HepG2 (cell line): ENCODE data around the gene DPM2. TPM values are rescaled to one million over a fixed set of nuclear protein-coding genes. Genes with fewer than 3 reads are reported as not detected.

ENCODE experiments used
- ATAC-seq: fragments of 200-7000 bp; cut with Tn5 transposase; 3 replicates; pipeline ENCODE4 v1.9.1; 2020; ENCODE audit warnings: mild to moderate bottlenecking, moderate library complexity
- BruUV-seq: library from RNA; stranded (reverse); fragments of 400-500 nt; replicated peaks from 2 replicates; lab custom pipeline; 2021; lab: Mats Ljungman, UMichigan
- CTCF ChIA-PET: fragments of 300-600 bp; formaldehyde crosslinking; extraction: SDS; loops from one replicate; lab custom pipeline; 2021; ENCODE audit warnings: low total read pairs, inconsistent platforms, low intra/inter-chr PET ratio; lab: Yijun Ruan, JAX
- POLR2A ChIA-PET: fragments of 350-600 bp; sonication (Branson Sonifier 250); formaldehyde crosslinking; loops from one replicate; lab custom pipeline; 2020; ENCODE audit warnings: antibody characterized with exemption, inconsistent platforms; lab: Yijun Ruan, JAX
- DNase-seq: peaks from one replicate; pipeline ENCODE4 v3.0.0-alpha.2; 2015; ENCODE audit warnings: low spot score
- FAIRE-seq: peaks from 3 replicates; lab custom pipeline; 2011; peaks lifted over from hg19 to GRCh38; lab: Jason Lieb, UNC
- H2AFZ ChIP-seq: one replicate; pipeline ENCODE4 v1.6.1; 2011; ENCODE audit warnings: low read length, inconsistent platforms
- H3K27ac ChIP-seq: fragments of 300-600 bp; 3 replicates; pipeline ENCODE4 v1.8.0; 2011; ENCODE audit warnings: mixed run types, mild to moderate bottlenecking, mixed read lengths, low read length, inconsistent platforms; ENCODE audit not compliant: insufficient read depth; ENCODE audit errors: extremely low read length
- H3K27me3 ChIP-seq, 2 experiments: fragments of 200-600 bp in 1 of 2; 2 replicates in 1 of 2; 3 replicates in 1 of 2; pipeline versions ENCODE4 v1.6.0 to v1.8.0; 2011; ENCODE audit warnings: low read length in 2 of 2, mild to moderate bottlenecking in 2 of 2, moderate library complexity in 2 of 2, inconsistent platforms in 1 of 2; ENCODE audit not compliant: insufficient read depth in 2 of 2, control insufficient read depth in 1 of 2
- H3K36me3 ChIP-seq, 2 experiments: fragments of 200-600 bp in 1 of 2; replicated peaks in 1 of 2; 2 replicates in 1 of 2; 3 replicates in 1 of 2; pipeline versions ENCODE4 v1.5.1 to v1.8.0; 2011; ENCODE audit warnings: low read length in 2 of 2, inconsistent platforms in 1 of 2; ENCODE audit not compliant: insufficient read depth in 2 of 2, control insufficient read depth in 1 of 2
- H3K4me1 ChIP-seq: 2 replicates; pipeline ENCODE4 v1.5.1; 2012; ENCODE audit warnings: low read length, inconsistent platforms; ENCODE audit not compliant: insufficient read depth
- H3K4me2 ChIP-seq: 2 replicates; pipeline ENCODE4 v1.6.0; 2011; ENCODE audit warnings: low read depth, low read length, inconsistent platforms
- H3K4me3 ChIP-seq, 3 experiments: fragments of 200-600 bp in 1 of 3; sonication (generic), shearing (Covaris generic) in 1 of 3; replicated peaks in 1 of 3; 2 replicates each; pipeline ENCODE4 v1.5.1; 2011 to 2016; ENCODE audit warnings: low read length in 3 of 3, inconsistent platforms in 2 of 3, low read depth in 2 of 3, mild to moderate bottlenecking in 2 of 3, control low read depth in 1 of 3, mixed read lengths in 1 of 3; ENCODE audit not compliant: insufficient read depth in 1 of 3
- H3K79me2 ChIP-seq: one replicate; pipeline ENCODE4 v1.6.1; 2011; ENCODE audit warnings: low read length, inconsistent platforms; ENCODE audit not compliant: insufficient read depth
- H3K9ac ChIP-seq: 2 replicates; pipeline ENCODE4 v1.6.0; 2011; ENCODE audit warnings: mild to moderate bottlenecking, low read depth, low read length, inconsistent platforms; ENCODE audit not compliant: insufficient read depth
- H3K9me3 ChIP-seq: 2 replicates; pipeline ENCODE4 v1.5.1; 2012; ENCODE audit warnings: mild to moderate bottlenecking, low read length
- H4K20me1 ChIP-seq: 2 replicates; pipeline ENCODE4 v1.6.0; 2011; ENCODE audit warnings: inconsistent platforms, mild to moderate bottlenecking, low read length, moderate library complexity; ENCODE audit not compliant: insufficient read depth
- DMTF1 ChIP-seq: sonication (generic); formaldehyde crosslinking; IDR thresholded peaks from 2 replicates; pipeline ENCODE4 v1.4.0; 2020; ENCODE audit warnings: mild to moderate bottlenecking, missing genetic modification reagents
- HNRNPH1 ChIP-seq: fragments of 200-400 bp; formaldehyde crosslinking; optimal IDR thresholded peaks from 2 replicates; pipeline ENCODE3; 2017; ENCODE audit warnings: mild to moderate bottlenecking, low read depth, low read length
- MEIS2 ChIP-seq: sonication (generic); formaldehyde crosslinking; IDR thresholded peaks from 2 replicates; pipeline ENCODE4 v1.9.0; 2021; ENCODE audit warnings: mild to moderate bottlenecking, missing genetic modification reagents
- REL ChIP-seq: sonication (generic); formaldehyde crosslinking; conservative IDR thresholded peaks from 2 replicates; pipeline ENCODE4 v1.8.0; 2022; ENCODE audit warnings: mild to moderate bottlenecking, missing genetic modification reagents, moderate library complexity
- SIX1 ChIP-seq: sonication (generic); formaldehyde crosslinking; IDR thresholded peaks from 2 replicates; pipeline ENCODE4 v1.4.0; 2020; ENCODE audit warnings: missing genetic modification reagents, borderline replicate concordance
- SMAD1 ChIP-seq: sonication (generic); formaldehyde crosslinking; IDR thresholded peaks from 2 replicates; pipeline ENCODE4 v1.4.0; 2020; ENCODE audit warnings: missing genetic modification reagents, low read depth, mild to moderate bottlenecking, borderline replicate concordance
- ZFP41 ChIP-seq: sonication (generic); formaldehyde crosslinking; IDR thresholded peaks from 2 replicates; pipeline ENCODE4 v1.4.0; 2020; ENCODE audit warnings: mild to moderate bottlenecking, missing genetic modification reagents, borderline replicate concordance
- ZNF556 ChIP-seq: sonication (generic); formaldehyde crosslinking; IDR thresholded peaks from 2 replicates; pipeline ENCODE4 v1.4.0; 2020; ENCODE audit warnings: mild to moderate bottlenecking, missing genetic modification reagents, borderline replicate concordance
- WGBS: methylation state at CpG from one replicate; pipeline ENCODE4 v1.1.6; 2017; ENCODE audit warnings: low lambda C conversion rate; 5-methylcytosine and 5-hydroxymethylcytosine counted together
- in situ Hi-C: cut with HindIII; loops from 2 replicates; pipeline ENCODE4 v1.10.0; 2017; ENCODE audit warnings: low pct_unique_long_range_greater_than_20kb; ENCODE audit not compliant: extremely low pct_ligation_motif_present
- intact Hi-C: fragments of 100-400 bp; cut with micrococcal nuclease; formaldehyde crosslinking; loops from one replicate; pipeline ENCODE4 v1.10.0; 2022; ENCODE audit not compliant: unreplicated experiment
- polyA plus RNA-seq, 8 experiments: library from polyadenylated mRNA; depleted of rRNA in 3 of 8; stranded (reverse) in 7 of 8; unstranded in 1 of 8; fragments of >200 nt; fragmentation: Illumina TruSeq in 4 of 8; extraction: Trizol in 4 of 8; gene quantifications; 2 replicates each; pipeline versions ENCODE4 v1.2.1 to v1.2.3, GENCODE V29; 2011 to 2016; ENCODE audit warnings: low read depth in 4 of 8, missing spikeins in 1 of 8, mixed read lengths in 1 of 8; ENCODE audit not compliant: insufficient read depth in 1 of 8
- total RNA-seq, 5 experiments: library from RNA; depleted of rRNA; stranded (reverse); fragments of >200 nt; fragmentation: Illumina TruSeq; extraction: Trizol; gene quantifications; 2 replicates each; pipeline ENCODE4 v1.2.3, GENCODE V29; 2016; ENCODE audit warnings: low read depth in 1 of 5
- TF ChIP-seq, protein P1 (sequence below): sonication (generic); formaldehyde crosslinking; IDR thresholded peaks from 2 replicates; pipeline ENCODE4 v1.5.0; 2020; ENCODE audit warnings: missing genetic modification reagents
- TF ChIP-seq, protein P2 (sequence below): sonication (generic); formaldehyde crosslinking; IDR thresholded peaks from 2 replicates; pipeline ENCODE4 v1.8.0; 2022; ENCODE audit warnings: low read depth, missing genetic modification reagents

DPM2 gene
- total and polyA plus RNA-seq, 2 of the 13 experiments (the other 11 are each of a cell fraction or from before 2014, with no cell fraction given), result 24.8 to 35.3 TPM

DNA sequence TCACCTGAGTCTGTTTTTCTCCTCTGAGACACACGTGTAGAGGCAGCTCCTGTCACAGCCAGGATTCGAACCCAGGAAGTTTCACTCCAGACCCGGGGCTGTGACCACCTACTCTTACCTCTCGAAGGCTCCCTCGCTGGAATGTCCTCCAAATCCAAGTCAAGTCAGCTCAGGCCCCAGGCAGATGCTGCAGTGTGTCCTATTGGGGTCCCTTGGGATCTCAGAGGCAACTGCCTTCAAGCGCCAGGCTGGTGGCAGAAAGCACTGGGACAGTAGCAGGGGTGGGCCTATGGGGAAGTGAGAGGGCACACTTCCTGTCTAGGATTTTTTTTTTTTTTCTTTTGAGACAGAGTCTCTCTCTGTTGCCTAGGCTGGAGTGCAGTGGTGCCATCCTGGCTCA lies 20.1 kb downstream of the DPM2 start:
- Histone ChIP-seq H3K36me3 (no peaks in the 10 kb centered on the region; a peak in 1 of 5 replicates), H3K4me2 (peak overlapping the region; percentile 75), H3K79me2 (peaks cover 2% of the 10 kb centered on the region), H3K27me3 (no peaks in the 10 kb centered on the region), H3K9me3 (no peaks in the 10 kb centered on the region), H3K4me1 (peaks cover 78% of the 10 kb centered on the region), H4K20me1 (no peaks in the 10 kb centered on the region), H3K27ac (no peak overlapping the region), H2AFZ (no peak overlapping the region), H3K4me3 (peak overlapping the region in 2 of 3 experiments; percentile 25 to 65; a peak in 2 of 6 replicates), H3K9ac (no peak overlapping the region)
- BruUV-seq, result no TSS peak
- WGBS, result 36% methylated on average over 6 of the region's 6 CpGs
- in situ Hi-C loops (loop anchor here (5.0 kb wide), 1 partner anchor 45 kb away; no protein-coding TSS in a partner anchor), intact Hi-C loops (loop anchor here (2.0 to 5.0 kb wide), 2 partner anchors 15 to 115 kb away; partner anchors contain the start of gene FPGS)
- no peak for FAIRE-seq
- POLR2A ChIA-PET, result interaction anchor here (0.8 to 7.9 kb wide), 9 partner anchors 13 to 372 kb away, joined by 3 to 78 read pairs (median 6); partner anchors contain the start of genes AK1 and ST6GALNAC6
- no peak for DNase-seq
- CTCF ChIA-PET, result no interaction called here
- no peak for ATAC-seq
- no peak for TF ChIP-seq SIX1 (CRISPR knock-in tag)
- no peak for TF ChIP-seq SMAD1 (CRISPR knock-in tag)
- no peak for TF ChIP-seq MEIS2 (CRISPR knock-in tag)
- TF ChIP-seq, protein P1, sequence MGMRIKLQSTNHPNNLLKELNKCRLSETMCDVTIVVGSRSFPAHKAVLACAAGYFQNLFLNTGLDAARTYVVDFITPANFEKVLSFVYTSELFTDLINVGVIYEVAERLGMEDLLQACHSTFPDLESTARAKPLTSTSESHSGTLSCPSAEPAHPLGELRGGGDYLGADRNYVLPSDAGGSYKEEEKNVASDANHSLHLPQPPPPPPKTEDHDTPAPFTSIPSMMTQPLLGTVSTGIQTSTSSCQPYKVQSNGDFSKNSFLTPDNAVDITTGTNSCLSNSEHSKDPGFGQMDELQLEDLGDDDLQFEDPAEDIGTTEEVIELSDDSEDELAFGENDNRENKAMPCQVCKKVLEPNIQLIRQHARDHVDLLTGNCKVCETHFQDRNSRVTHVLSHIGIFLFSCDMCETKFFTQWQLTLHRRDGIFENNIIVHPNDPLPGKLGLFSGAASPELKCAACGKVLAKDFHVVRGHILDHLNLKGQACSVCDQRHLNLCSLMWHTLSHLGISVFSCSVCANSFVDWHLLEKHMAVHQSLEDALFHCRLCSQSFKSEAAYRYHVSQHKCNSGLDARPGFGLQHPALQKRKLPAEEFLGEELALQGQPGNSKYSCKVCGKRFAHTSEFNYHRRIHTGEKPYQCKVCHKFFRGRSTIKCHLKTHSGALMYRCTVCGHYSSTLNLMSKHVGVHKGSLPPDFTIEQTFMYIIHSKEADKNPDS (CRISPR knock-in tag), result no peak
- no peak for TF ChIP-seq HNRNPH1
- TF ChIP-seq ZFP41 (CRISPR knock-in tag), result no peak
- TF ChIP-seq ZNF556 (CRISPR knock-in tag), result no peak
- TF ChIP-seq, protein P2, sequence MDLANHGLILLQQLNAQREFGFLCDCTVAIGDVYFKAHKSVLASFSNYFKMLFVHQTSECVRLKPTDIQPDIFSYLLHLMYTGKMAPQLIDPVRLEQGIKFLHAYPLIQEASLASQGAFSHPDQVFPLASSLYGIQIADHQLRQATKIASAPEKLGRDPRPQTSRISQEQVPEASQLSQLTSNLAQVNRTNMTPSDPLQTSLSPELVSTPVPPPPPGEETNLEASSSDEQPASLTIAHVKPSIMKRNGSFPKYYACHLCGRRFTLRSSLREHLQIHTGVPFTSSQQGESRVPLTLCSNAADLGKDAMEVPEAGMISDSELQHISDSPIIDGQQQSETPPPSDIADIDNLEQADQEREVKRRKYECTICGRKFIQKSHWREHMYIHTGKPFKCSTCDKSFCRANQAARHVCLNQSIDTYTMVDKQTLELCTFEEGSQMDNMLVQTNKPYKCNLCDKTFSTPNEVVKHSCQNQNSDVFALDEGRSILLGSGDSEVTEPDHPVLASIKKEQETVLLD (CRISPR knock-in tag), result no peak
- TF ChIP-seq REL (CRISPR knock-in tag), result no peak
- no peak for TF ChIP-seq DMTF1 (CRISPR knock-in tag)
